Erythroblast (primary cell): ENCODE data around the gene AMBP.

Experiments used
- GATA1 ChIP-seq: IDR thresholded peaks from 2 replicates; pipeline ENCODE4 v1.6.1; 2011; ENCODE audit warnings: low read depth, mild to moderate bottlenecking, control low read depth, low read length, moderate library complexity
- POLR2A ChIP-seq: IDR thresholded peaks from 2 replicates; pipeline ENCODE4 v1.6.1; 2011; ENCODE audit warnings: mild to moderate bottlenecking, low read length

DNA sequence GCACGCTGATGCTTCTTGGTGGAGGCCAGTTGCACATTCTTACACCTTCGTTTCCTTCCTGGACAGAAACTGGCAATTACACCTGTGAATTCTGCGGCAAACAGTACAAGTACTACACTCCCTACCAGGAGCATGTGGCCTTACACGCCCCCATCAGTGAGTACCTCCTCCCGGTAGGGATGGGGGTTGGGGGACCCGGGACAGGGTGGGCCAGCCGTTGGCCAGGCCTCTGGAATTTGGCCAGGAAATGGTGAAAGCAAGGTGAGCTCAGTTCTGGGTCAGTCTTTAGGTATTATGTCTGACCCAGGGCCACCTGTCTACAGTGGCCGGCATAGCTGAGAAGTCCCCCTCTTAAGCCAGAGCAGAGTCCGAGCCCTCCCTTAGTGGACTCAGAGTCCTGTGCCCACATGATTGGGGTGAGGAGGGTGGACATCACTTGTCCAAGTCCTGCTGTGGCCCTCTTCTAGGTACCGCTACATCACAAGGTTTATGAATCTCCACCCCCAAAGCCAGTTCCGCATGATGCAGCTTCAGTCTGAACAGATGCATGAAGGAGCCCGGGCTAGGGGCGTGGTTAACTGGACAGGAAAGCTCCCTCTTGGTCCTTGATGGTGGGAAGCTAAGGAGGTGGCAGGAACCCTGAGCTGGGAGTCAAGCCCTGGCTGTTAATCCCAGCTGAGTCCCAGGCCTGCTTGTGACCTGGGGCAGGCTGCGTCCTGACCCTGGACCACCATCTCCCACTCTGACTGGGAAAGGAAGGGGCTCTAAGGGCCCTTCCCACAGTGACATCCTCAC is 61.3 kb downstream of the AMBP start:
- no peak for TF ChIP-seq POLR2A
- no peak for TF ChIP-seq GATA1
